Omental fat pad (tissue), 4 donors: ENCODE results near the gene KIF5A. TPM values are rescaled to one million over a fixed set of nuclear protein-coding genes. Genes with fewer than 3 reads are reported as not detected.

ENCODE experiments used
- small RNA-seq: library from RNA; depleted of rRNA; stranded (forward); fragments of <200 nt; gene quantifications from one replicate; pipeline ENCODE3, GENCODE V24; 2016
- total RNA-seq, 4 donors: library from RNA; depleted of rRNA; stranded (reverse); fragments of >200 nt; gene quantifications; one replicate each; pipeline ENCODE4 v1.1.0, GENCODE V29; 2016

The KIF5A gene
- total RNA-seq, 4 donors from 2014 or later = 0.09 to 0.13 TPM; not detected in 2

Small RNA genes within 50 kb of the gene (small RNA-seq; reads per million reads assigned to genes)
- gene MIR616 = not detected

Other genes starting within 250 kb of the KIF5A start
- gene R3HDM2, start 119.0 kb upstream of the KIF5A start, total RNA-seq = 10 to 100 TPM; 24.2 to 47.3 (median 26.7) TPM
- not detected for gene INHBC, start 115.3 kb upstream of the KIF5A start, total RNA-seq
- gene INHBE, start 94.7 kb upstream of the KIF5A start, total RNA-seq = under 1 TPM in 1 of 4 donors, not detected in 3; 0.25 TPM
- gene GLI1, start 90.3 kb upstream of the KIF5A start, total RNA-seq = under 1 TPM in 3 of 4 donors, not detected in 1; 0.09 to 0.60 (median 0.19) TPM
- gene ARHGAP9, start 70.2 kb upstream of the KIF5A start, total RNA-seq = 10 to 100 TPM; 13.8 to 85.6 (median 29.8) TPM
- gene MARS1, start 62.0 kb upstream of the KIF5A start, total RNA-seq = 100 to 1,000 TPM in 1 of 4 donors, 10 to 100 TPM in 3; 53.5 to 108 (median 58.4) TPM
- gene DDIT3, start 29.5 kb upstream of the KIF5A start, total RNA-seq = 10 to 100 TPM; 31.5 to 66.6 (median 35.5) TPM
- gene MBD6, start 27.2 kb upstream of the KIF5A start, total RNA-seq = 10 to 100 TPM; 11.8 to 40.2 (median 15.2) TPM
- 100 to 1,000 TPM in 3 of 4 donors, 10 to 100 TPM in 1; 96.0 to 134 (median 123) TPM for gene DCTN2, start 2.9 kb upstream of the KIF5A start, total RNA-seq
- gene PIP4K2C, start 41.1 kb downstream of the KIF5A start, total RNA-seq = 10 to 100 TPM; 16.9 to 21.3 (median 17.6) TPM
- 10 to 100 TPM in 3 of 4 donors, 1 to 10 TPM in 1; 8.0 to 21.7 (median 13.3) TPM for gene DTX3, start 54.8 kb downstream of the KIF5A start, total RNA-seq
- gene ARHGEF25, start 61.4 kb downstream of the KIF5A start, total RNA-seq = 10 to 100 TPM; 14.7 to 28.8 (median 20.0) TPM
- 1 to 10 TPM in 2 of 4 donors, under 1 TPM in 2; 0.36 to 3.0 (median 1.0) TPM for gene B4GALNT1, start 83.2 kb downstream of the KIF5A start, total RNA-seq
- gene OS9, start 144.1 kb downstream of the KIF5A start, total RNA-seq = 100 to 1,000 TPM; 259 to 325 (median 286) TPM
- gene AGAP2, start 188.7 kb downstream of the KIF5A start, total RNA-seq = 1 to 10 TPM; 1.2 to 7.1 (median 1.9) TPM
- gene TSPAN31, start 195.0 kb downstream of the KIF5A start, total RNA-seq = 10 to 100 TPM; 41.8 to 70.7 (median 65.7) TPM
- gene CDK4, start 202.3 kb downstream of the KIF5A start, total RNA-seq = 10 to 100 TPM; 81.9 to 96.2 (median 89.0) TPM
- 1 to 10 TPM; 2.4 to 8.7 (median 5.1) TPM for gene MARCHF9, start 205.1 kb downstream of the KIF5A start, total RNA-seq
- 1 to 10 TPM in 2 of 4 donors, under 1 TPM in 1, not detected in 1; 0.19 to 5.6 (median 2.8) TPM for gene CYP27B1, start 217.0 kb downstream of the KIF5A start, total RNA-seq
- gene METTL1, start 222.1 kb downstream of the KIF5A start, total RNA-seq = 10 to 100 TPM; 11.2 to 39.3 (median 15.2) TPM
- 10 to 100 TPM in 1 of 4 donors, 1 to 10 TPM in 3; 6.1 to 10.9 (median 9.3) TPM for gene EEF1AKMT3, start 222.6 kb downstream of the KIF5A start, total RNA-seq
- 10 to 100 TPM; 20.2 to 36.6 (median 25.6) TPM for gene TSFM, start 232.7 kb downstream of the KIF5A start, total RNA-seq